HPDE6-E6E7 (cell line): ENCODE results near the gene KDM6A.
A peak's percentile ranks its signal among the peaks of the same experiment; 100 is the strongest.
"Not testable (repeated sequence)": the region's sequence is repeated elsewhere in the genome, so short reads cannot be mapped to it uniquely, and the experiment has no call there.

Experiments
- DNase-seq: peaks from one replicate; pipeline ENCODE4 v3.0.0; 2011; ENCODE audit warnings: missing footprints; ENCODE audit errors: extremely low spot score

Gene KDM6A

DNA sequence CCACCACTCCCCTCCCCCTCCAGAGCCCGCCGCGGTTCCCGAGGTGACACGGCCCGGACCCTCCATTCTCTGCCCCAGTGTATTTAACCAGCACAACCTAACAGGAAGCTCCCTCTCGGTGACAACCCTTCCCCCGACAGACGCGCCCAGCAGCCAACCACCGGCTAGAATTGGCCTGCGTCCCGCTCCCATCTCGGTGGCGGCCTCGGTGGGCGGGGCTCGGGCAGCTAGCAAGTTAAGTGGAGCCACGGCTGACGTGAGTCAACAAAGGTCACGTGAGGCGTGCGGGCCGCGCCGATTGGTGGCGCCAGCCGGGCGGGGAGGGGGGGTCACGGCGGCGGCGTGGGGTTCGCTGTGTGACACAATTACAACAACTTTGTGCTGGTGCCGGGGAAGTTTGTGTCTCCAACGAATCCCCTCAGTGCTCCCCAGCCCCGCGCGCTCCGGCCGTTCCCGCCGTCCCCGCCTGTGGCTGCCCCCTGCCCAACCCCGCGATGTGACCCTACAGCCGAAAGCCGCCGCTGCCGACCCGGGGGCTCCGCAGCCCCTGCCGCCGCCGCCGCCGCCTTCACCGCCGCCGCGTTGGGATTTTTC, at the start of gene KDM6A:
TSS of gene KDM6A (plus strand) at position 368 of the 594 bp plus-strand sequence. CDS start 364 bp downstream, outside the sequence.
- peak; percentile 97 for DNase-seq

GRCh38 chrX:44823193-44823592, 49.8 kb upstream of the KDM6A start:
- DNase-seq, result not testable (repeated sequence)

- peak; percentile 40 for DNase-seq
Observed at GRCh38 chrX:44828008-44828605, 44.9 kb upstream of the KDM6A start.

- no peak for DNase-seq
Observed at GRCh38 chrX:44829832-44830231, 43.2 kb upstream of the KDM6A start.

GRCh38 chrX:44842550-44843317, 30.3 kb upstream of the KDM6A start:
- DNase-seq, result no peak

- no peak for DNase-seq
Observed at GRCh38 chrX:44843318-44843702, 29.7 kb upstream of the KDM6A start.

GRCh38 chrX:44843753-44844152, 29.2 kb upstream of the KDM6A start, which contains the start of gene DUSP21:
DUSP21 (plus strand) TSS chrX:44844021; CDS start chrX:44844133, 112 bp downstream.
- DNase-seq, result no peak

GRCh38 chrX:44844204-44844603, 28.8 kb upstream of the KDM6A start:
- no peak for DNase-seq

DNA sequence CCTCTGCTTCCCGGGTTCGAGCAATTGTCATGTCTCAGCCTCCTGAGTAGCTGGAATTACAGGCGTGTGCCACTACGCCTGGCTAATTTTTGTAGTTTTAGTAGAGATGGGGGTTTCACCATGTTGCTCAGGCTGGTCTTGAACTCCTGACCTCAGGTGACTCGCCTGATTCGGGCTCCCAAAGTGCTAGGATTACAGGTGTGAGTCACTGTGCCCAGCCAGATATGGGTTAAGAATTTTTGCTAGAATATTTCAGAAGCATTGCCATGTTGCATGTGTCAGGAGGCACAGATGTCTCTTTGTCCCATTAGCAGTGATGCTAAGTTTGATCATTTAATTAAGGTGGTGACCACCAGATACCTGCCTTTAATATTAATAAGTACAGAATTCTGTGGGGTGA, 22.1 kb upstream of the KDM6A start:
- not testable (repeated sequence) for DNase-seq

GRCh38 chrX:44871114-44871645, 1.8 kb upstream of the KDM6A start:
- DNase-seq, result no peak

- DNase-seq, result peak; percentile 26
Observed at GRCh38 chrX:44871931-44872820, 812 bp upstream of the KDM6A start.

DNA sequence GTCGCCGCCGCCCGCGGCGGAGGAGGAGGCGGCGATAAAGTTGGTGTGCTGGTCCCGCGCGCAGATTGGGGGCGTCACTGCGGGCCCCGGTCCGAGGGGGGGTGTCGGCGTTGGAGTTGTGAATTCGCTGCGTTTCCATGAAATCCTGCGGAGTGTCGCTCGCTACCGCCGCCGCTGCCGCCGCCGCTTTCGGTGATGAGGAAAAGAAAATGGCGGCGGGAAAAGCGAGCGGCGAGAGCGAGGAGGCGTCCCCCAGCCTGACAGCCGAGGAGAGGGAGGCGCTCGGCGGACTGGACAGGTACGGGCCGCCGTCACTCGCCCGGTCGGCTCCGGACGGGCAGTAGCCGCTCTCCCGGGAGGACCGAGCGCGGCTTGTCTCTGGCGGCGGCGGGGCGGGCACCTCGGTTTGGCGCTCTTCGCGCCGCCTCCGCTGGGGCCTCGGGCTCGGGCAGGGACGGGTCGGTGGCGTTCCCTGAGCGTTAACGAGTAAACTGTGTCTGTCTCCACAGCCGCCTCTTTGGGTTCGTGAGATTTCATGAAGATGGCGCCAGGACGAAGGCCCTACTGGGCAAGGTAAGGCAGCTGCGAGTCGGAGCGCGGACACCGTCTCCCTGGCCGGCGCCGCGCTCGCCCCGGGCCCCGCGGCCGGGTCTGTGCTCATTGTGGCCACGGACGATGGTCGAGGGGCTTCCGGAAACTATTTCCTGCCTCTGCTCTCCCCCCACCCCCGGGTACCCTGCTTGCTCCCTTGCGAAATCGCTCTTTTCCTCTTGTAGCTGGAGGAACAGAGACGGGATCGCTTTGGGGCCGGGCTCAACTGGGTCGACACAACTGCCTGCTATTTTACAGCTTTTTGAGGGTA, 658 bp downstream of the KDM6A start:
- peak; percentile 14 for DNase-seq

DNA sequence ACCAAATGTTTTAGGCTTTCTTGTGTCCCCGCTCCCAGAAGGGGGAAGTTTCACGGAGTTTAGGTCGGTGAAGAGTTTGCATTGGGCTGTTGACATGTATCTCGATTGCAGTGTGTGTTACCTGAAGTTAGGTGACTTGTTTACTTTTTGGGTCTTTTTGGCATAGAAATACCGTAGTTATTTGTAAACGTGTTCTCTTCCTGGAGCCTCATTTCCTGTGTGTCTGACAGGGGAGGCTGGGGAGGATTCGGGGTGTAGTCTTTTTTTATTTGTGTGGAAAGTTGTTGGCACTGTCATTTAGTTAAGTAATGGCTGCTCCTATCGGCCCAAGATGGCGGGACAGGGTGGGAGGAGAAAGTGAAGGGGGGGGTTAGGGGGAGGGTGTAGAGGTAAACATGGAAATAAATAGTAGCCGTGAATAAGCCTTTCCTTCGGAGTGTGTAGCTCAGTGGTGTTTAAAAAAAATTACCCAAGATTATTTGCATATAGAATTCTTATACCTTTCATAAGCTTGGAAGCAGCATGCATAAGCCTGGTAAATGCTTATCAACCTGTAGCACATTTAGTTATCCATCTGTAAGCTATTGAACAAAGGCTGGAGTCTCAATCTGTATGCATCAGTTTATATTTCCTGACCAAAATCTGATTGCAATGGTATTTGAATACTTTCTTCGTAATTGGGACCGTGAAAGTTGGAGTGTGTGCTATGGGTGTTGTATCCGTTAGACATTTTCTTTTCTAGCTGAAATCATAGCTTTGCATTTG, 1.6 kb downstream of the KDM6A start:
- peak; percentile 49 for DNase-seq

DNA sequence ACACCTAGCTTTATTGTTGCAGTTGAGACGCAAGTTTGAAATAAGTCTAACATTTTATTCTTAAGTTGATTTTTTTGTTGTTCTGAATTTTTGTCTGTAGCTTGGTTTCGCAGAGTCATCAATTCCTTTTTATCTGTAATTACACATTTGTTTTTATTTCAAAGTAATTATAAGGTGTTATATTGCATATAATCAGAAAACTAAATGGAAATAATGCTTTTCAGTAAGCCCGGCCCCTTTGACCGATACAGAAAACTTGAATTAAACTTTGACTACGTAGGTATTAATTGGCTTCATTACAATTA, 2.1 kb downstream of the KDM6A start:
- no peak for DNase-seq

DNA sequence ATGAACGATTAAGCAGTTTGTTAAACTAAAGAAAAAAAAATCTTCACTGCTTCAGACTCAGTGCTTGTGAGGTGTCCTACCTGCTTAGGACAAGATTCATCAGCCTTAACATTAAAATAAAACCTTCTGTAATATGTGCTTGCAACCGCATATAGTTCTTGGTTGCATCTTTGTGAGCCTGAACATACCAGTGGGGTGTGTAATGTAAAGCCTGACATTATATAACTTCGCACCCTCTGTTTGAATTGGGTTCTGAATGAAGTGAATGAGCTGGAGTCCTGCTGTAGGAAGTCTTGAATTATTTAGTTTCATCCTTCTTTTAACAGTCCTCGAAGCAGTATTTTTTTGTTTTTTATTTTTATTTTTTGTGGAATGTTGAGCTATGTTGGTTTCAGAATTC, 3.1 kb downstream of the KDM6A start:
- DNase-seq, result no peak

DNA sequence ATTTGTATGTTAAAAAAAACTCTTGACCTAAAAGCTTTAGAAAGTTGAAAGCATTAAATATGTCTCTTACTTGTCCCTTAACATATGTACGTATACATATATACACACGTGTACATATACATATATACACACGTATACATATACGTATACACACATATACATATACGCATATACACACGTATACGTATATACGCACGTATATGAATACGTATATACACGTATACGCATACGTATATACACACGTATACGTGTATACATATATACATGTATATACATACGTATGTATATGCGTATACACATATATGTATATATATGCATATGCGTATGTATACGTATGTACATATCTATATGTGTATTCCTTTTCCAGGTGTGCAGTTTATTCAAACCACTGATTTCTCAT, 3.8 kb downstream of the KDM6A start:
- DNase-seq, result no peak

- DNase-seq, result no peak
Observed at GRCh38 chrX:44878780-44879179, 5.8 kb downstream of the KDM6A start.

DNA sequence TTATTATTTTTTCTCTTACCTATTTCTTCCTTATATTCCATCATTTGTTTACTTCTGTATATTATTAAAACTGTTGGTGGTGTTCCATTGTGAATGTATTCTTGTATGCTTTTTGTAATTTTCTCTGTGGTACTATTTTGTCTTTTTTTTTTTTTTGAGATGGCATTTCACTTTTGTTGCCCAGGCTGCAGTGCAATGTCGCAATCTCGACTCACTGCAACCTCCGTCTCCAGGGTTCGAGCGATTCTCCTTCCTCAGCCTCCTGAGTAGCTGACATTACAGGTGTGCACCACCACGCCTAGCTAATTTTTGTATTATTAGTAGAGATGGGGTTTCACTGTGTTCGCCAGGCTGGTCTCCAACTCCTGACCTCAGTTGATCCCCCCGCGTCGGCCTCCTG, 8.6 kb downstream of the KDM6A start:
- DNase-seq, result no peak

DNA sequence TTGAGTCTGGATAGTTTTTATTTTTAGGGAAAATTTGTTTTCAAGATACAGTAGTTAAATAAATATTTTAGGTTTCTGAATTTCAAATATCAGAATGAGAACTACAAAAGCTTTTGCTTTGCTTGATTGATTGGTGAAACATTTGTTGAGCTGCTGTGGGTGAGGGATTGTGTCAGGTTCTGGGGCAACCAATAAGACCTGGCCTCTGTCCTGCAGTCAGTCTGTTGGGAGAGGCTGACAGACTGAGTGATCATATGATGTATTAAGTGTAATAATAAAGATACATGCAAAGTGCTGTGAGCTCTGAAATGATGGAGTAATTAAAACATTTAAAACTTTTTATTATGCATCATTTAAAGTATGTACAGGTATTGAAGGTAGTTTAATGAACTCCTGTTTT, 9.6 kb downstream of the KDM6A start:
- DNase-seq, result no peak

DNA sequence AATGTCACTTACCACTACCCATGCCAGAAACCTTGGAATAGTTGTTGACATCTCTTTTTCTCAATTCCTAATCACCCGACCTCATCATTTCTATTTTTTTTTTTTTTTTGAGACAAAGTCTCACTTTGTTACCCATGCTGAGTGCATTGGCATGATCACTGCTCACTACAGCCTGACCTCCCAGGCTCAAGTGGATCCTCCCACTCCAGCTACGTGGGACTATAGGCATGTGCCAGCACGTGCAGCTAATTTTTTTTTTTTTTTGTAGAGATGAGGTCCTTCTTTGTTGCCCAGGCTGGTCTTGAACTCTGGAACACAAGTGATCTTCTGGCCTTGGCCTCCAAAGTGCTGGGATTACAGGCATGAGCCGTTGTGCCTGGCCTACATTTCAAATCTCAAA, 12.0 kb downstream of the KDM6A start:
- DNase-seq, result no peak
